LNCAP (cell line): ENCODE results near the gene SCN1B.

ENCODE experiments used
- TF ChIP-seq, protein P1 (sequence below): fragments of 450-650 bp; IDR thresholded peaks from 2 replicates; pipeline ENCODE4 v1.5.1; 2017; ENCODE audit warnings: mild to moderate bottlenecking

Gene SCN1B

DNA sequence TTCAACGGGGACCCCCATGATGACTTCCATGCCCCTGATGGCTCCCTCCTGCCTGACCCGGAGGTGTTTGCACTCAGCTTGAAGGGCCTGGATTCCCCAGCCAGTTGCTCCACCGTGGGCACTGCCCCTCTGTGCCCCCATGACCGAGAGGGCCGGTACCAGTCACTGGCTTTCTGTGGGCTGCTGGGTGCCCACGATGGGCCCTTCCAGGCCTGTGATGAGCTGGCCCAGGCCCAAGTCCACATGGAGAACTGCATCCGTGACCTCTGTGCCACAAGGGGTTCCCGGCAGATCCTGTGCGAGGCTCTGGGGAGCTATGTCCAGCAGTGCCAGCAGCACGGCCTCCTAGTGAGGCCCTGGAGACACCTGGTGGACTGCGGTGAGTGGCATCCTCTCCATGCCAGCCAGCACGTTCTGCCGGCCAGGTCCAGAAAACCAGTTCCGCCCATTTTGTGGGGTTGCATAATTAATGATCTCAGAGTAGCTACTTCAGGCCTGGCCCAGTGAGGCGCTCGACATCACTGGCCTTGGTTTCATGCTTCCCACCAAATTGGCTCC, 50.4 kb downstream of the SCN1B start:
- TF ChIP-seq, protein P1, sequence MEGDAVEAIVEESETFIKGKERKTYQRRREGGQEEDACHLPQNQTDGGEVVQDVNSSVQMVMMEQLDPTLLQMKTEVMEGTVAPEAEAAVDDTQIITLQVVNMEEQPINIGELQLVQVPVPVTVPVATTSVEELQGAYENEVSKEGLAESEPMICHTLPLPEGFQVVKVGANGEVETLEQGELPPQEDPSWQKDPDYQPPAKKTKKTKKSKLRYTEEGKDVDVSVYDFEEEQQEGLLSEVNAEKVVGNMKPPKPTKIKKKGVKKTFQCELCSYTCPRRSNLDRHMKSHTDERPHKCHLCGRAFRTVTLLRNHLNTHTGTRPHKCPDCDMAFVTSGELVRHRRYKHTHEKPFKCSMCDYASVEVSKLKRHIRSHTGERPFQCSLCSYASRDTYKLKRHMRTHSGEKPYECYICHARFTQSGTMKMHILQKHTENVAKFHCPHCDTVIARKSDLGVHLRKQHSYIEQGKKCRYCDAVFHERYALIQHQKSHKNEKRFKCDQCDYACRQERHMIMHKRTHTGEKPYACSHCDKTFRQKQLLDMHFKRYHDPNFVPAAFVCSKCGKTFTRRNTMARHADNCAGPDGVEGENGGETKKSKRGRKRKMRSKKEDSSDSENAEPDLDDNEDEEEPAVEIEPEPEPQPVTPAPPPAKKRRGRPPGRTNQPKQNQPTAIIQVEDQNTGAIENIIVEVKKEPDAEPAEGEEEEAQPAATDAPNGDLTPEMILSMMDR, result no peak

DNA sequence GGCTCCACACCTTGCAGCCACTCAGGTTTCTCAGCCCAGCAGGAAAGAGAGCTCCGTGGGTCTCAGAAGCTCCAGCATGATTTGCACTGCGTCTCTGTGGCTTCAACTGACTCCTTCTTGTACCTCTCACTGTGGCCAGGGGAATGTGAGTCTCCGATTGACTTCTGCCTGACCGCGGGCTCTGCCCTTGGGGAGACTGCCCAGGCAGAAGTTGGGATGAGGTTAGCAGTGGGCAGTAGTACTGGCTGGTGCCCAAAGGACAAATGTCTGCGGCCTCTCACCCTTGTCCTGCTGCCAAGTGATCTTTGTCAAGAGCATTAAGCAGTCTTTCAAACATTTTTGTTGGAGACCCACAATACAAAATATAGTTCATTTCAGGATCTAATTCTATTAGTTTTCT, 50.9 kb downstream of the SCN1B start:
- TF ChIP-seq, protein P1, result no peak

DNA sequence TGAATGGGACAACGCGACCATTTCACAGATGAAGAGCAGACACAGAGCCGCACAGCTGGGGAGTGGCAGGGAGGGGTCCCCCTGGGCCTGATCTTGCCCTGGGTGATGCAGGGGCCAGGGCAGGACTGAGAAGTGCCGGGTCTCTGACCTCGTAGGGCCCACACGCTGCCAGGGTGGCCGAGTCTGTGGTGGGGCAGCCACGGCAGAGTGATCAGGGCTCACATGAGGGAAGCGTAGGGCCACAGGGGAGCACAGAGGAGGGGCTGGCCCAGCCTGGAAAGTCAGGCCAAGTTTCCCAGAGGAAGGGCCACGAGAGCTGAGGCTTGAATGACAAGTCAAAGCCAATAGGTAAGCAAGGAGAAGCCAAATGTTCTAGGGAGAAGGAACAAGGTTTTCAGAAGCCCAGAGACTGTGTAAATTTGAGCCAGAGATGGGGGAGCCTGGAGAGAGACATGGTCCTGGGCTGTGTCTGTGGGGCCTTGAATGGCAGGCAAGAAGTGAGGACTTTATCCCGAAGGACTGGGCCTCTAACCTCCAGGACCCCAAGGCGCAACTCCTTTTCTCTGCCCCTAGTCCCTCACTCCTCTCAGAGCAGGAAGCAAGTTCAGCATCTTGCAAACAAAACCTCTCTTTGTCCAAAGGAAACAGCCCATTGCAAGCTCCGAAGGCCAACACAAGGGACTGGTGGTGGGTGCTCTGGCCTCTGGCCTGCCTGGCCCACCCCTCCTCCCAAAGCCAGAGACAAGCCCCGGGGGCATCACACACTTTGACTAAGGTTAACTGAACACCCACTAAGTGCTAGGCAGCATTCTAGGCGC, 53.6 kb downstream of the SCN1B start:
- TF ChIP-seq, protein P1, result no peak

DNA sequence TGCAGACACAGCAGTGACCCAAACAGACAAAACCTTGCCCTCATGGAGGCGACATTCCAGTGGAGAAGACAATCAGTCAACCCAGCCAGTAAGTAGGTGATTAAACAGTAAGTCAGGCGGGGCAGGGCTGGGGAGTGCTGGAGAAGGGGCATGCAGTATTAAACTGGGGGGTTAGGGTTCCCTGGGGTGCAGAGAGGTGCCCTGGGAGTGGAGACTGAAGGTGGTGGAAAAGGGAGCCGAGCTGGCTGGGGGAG, 54.2 kb downstream of the SCN1B start:
- TF ChIP-seq, protein P1, result no peak

DNA sequence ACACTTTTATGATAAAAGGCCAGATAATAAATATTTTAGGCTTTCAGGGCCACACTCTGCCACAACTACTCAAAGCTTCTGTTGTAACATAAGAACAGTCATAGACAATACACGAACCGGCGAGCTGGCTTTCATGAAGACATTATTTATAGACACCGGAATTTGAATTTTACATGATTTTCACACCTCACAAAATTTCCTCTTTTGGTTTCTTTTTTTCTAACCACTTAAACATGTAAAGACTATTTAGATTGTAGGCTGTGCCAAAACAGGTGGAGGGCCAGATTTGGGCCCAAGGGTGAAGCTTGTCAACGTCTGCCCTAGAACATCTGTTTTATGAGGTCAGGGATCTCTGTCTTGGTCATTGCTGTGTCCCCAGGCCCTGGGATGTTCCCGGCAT, 55.7 kb downstream of the SCN1B start:
- TF ChIP-seq, protein P1, result no peak

DNA sequence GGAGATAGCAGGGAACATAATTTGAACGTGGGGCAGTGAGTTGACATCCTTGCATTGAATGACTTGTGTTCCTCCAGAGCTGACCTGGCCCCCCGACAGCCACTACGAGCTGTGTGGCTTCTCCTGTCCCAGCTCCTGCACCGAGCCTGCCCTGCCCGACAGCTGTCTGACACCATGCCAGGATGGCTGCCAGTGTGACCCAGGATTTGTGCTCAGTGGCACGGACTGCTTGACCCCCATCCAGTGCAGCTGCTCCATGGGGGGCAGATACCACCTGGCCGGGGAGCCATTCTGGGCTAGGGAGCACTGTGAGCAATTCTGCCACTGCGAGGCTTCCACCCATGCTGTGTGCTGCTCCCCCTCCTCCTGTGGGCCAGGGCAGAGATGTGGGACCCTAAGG, 56.2 kb downstream of the SCN1B start:
- TF ChIP-seq, protein P1, result no peak

DNA sequence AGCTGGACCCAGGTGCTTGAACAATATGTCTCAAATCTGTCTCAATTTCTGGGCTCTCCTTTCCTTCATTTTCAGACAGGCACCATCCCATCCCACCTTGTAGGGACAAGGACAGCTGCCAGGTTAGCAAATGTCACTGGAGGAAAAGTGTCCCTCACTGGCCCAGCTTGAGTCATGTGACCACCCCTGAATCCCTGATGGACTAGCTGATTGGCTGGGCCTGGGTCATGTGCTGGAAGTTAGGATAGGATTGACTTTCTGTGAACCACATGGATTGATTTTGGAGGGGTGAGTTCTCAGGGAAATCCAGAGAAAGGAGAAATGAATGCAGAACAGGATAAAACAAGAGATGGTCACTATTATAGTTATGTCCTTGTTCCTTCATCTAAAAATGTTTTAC, 57.1 kb downstream of the SCN1B start:
- TF ChIP-seq, protein P1, result no peak
